Cardiac muscle cell (in vitro differentiated cells and primary cell): ENCODE results near the gene MGLL. TPM values are rescaled to one million over a fixed set of nuclear protein-coding genes. Genes with fewer than 3 reads are reported as not detected.

Source experiments
- DNase-seq, 2 donors: peaks; one replicate each; pipeline versions ENCODE4 v3.0.0 to v3.0.0-alpha.2; 2010 to 2017; ENCODE audit warnings: low read depth in 1 of 2, low spot score in 1 of 2
- H3K27ac ChIP-seq: fragments of 200-600 bp; sonication (generic); 2 replicates; pipeline ENCODE4 v1.5.1; 2016
- H3K27me3 ChIP-seq: fragments of 200-600 bp; sonication (generic); 2 replicates; pipeline ENCODE4 v1.6.0; 2016; ENCODE audit warnings: control low read depth
- H3K36me3 ChIP-seq: fragments of 200-600 bp; sonication (generic); 2 replicates; pipeline ENCODE4 v1.5.1; 2016; ENCODE audit warnings: control low read depth
- H3K4me1 ChIP-seq: fragments of 200-600 bp; sonication (generic); 2 replicates; pipeline ENCODE4 v1.8.1; 2017; ENCODE audit warnings: low read depth, mild to moderate bottlenecking, mixed run types
- H3K4me3 ChIP-seq: fragments of 200-600 bp; sonication (generic); 2 replicates; pipeline ENCODE4 v1.5.1; 2016; ENCODE audit warnings: mild to moderate bottlenecking
- H3K9me3 ChIP-seq: fragments of 200-600 bp; sonication (generic); 2 replicates; pipeline ENCODE4 v1.5.1; 2017; ENCODE audit warnings: low read depth, mild to moderate bottlenecking, control low read depth
- CTCF ChIP-seq: IDR thresholded peaks from 2 replicates; pipeline ENCODE4 v1.5.1; 2012; ENCODE audit warnings: low read depth, mild to moderate bottlenecking, low read length
- polyA plus RNA-seq: library from polyadenylated mRNA; unstranded; fragments of >200 nt; fragmentation: Nextera tagmentation; extraction: Ambion mirVana; gene quantifications from 2 replicates; pipeline ENCODE4 v1.2.1, GENCODE V29; 2016
- total RNA-seq: library from RNA; depleted of rRNA; stranded (reverse); fragments of >200 nt; gene quantifications from 2 replicates; pipeline ENCODE4 v1.2.3, GENCODE V29; 2016

Gene MGLL
- total and polyA plus RNA-seq, 2 experiments from 2014 or later, result 1.0 TPM

GRCh38 chr3:127783166-127783565, 39.1 kb downstream of the MGLL start:
- H3K36me3 ChIP-seq, result no peaks in the 10 kb centered on the region
- no peak for DNase-seq
- H3K27me3 ChIP-seq, result no peaks in the 10 kb centered on the region
- H3K9me3 ChIP-seq, result no peaks in the 10 kb centered on the region
- no peak overlapping the region for H3K27ac ChIP-seq
- TF ChIP-seq CTCF, result no peak
- no peak overlapping the region for H3K4me3 ChIP-seq
- H3K4me1 ChIP-seq, result peaks cover 23% of the 10 kb centered on the region

- H3K4me3 ChIP-seq, result no peak overlapping the region
- DNase-seq, result peak in 1 of 2 donors; percentile 48
- peaks cover 12% of the 10 kb centered on the region for H3K4me1 ChIP-seq
- no peaks in the 10 kb centered on the region for H3K27me3 ChIP-seq
- no peak for TF ChIP-seq CTCF
- H3K9me3 ChIP-seq, result no peaks in the 10 kb centered on the region
- H3K36me3 ChIP-seq, result no peaks in the 10 kb centered on the region
- no peak overlapping the region for H3K27ac ChIP-seq
Observed at GRCh38 chr3:127781411-127782001, 40.8 kb downstream of the MGLL start.

- Histone ChIP-seq H3K27me3 (no peaks in the 10 kb centered on the region), H3K9me3 (no peaks in the 10 kb centered on the region), H3K27ac (peak overlapping the region; percentile 58), H3K4me3 (no peak overlapping the region), H3K36me3 (no peaks in the 10 kb centered on the region), H3K4me1 (peaks cover 15% of the 10 kb centered on the region)
- TF ChIP-seq CTCF, result no peak
- no peak for DNase-seq
Observed at GRCh38 chr3:127780536-127781400, 41.5 kb downstream of the MGLL start.

GRCh38 chr3:127779747-127780146, 42.6 kb downstream of the MGLL start:
- Histone ChIP-seq H3K36me3 (no peaks in the 10 kb centered on the region), H3K4me1 (peaks cover 20% of the 10 kb centered on the region), H3K27ac (peak overlapping the region; percentile 58), H3K27me3 (no peaks in the 10 kb centered on the region), H3K9me3 (no peaks in the 10 kb centered on the region), H3K4me3 (no peak overlapping the region)
- DNase-seq, result peak in 1 of 2 donors; percentile 27
- no peak for TF ChIP-seq CTCF

GRCh38 chr3:127777921-127778656, 44.2 kb downstream of the MGLL start:
- H3K9me3 ChIP-seq, result no peaks in the 10 kb centered on the region
- no peaks in the 10 kb centered on the region for H3K36me3 ChIP-seq
- H3K4me3 ChIP-seq, result no peak overlapping the region
- H3K27ac ChIP-seq, result no peak overlapping the region
- TF ChIP-seq CTCF, result no peak
- peaks cover 20% of the 10 kb centered on the region for H3K4me1 ChIP-seq
- no peaks in the 10 kb centered on the region for H3K27me3 ChIP-seq
- DNase-seq, result no peak
